SU-DHL-6 (cell line): Measurements from ENCODE around the gene TMEM88.

Experiments used
- H2AFZ ChIP-seq: fragments of 200-600 bp; sonication (generic); 2 replicates; pipeline ENCODE4 v1.6.1; 2014; ENCODE audit warnings: low read depth, mild to moderate bottlenecking, moderate library complexity, mixed read lengths, antibody characterized with exemption, low read length; ENCODE audit not compliant: severe bottlenecking
- H3F3A ChIP-seq: fragments of 200-600 bp; shearing (Covaris generic); 2 replicates; pipeline ENCODE4 v1.6.0; 2016; ENCODE audit warnings: antibody characterized with exemption, mild to moderate bottlenecking; ENCODE audit not compliant: insufficient read depth
- H3K27ac ChIP-seq: fragments of 200-600 bp; sonication (generic); 2 replicates; pipeline ENCODE4 v1.5.1; 2016; ENCODE audit warnings: low read depth, mild to moderate bottlenecking, low read length, moderate library complexity, mixed read lengths
- H3K27me3 ChIP-seq: fragments of 200-600 bp; sonication (generic), shearing (Covaris generic); 2 replicates; pipeline ENCODE4 v1.6.0; 2014; ENCODE audit warnings: mild to moderate bottlenecking, low read length
- H3K36me3 ChIP-seq: fragments of 200-600 bp; sonication (generic); 2 replicates; pipeline ENCODE4 v1.6.1; 2014; ENCODE audit warnings: mild to moderate bottlenecking, low read length, mixed read lengths
- H3K4me2 ChIP-seq: fragments of 300-600, 200-600 bp; shearing (Covaris generic), sonication (generic); 2 replicates; pipeline ENCODE4 v1.6.0; 2014; ENCODE audit warnings: low read length, low read depth, mild to moderate bottlenecking; ENCODE audit not compliant: poor library complexity, severe bottlenecking
- H3K4me3 ChIP-seq: fragments of 200-600 bp; sonication (generic); 2 replicates; pipeline ENCODE4 v1.5.1; 2014; ENCODE audit warnings: antibody characterized with exemption, low read length, mild to moderate bottlenecking, mixed read lengths; ENCODE audit not compliant: insufficient read depth, poor library complexity, severe bottlenecking
- H3K79me2 ChIP-seq: fragments of 200-600 bp; sonication (generic); 2 replicates; pipeline ENCODE4 v1.6.1; 2014; ENCODE audit warnings: mild to moderate bottlenecking, low read length, moderate library complexity; ENCODE audit not compliant: insufficient read depth
- H3K9ac ChIP-seq: fragments of 200-600 bp; sonication (generic); 2 replicates; pipeline ENCODE4 v1.7.0; 2014; ENCODE audit warnings: mild to moderate bottlenecking, low read length
- H3K9me2 ChIP-seq: fragments of 200-600 bp; sonication (generic); replicated peaks from 2 replicates; pipeline ENCODE4 v1.6.1; 2014; ENCODE audit warnings: low read length; ENCODE audit not compliant: insufficient read depth
- H3K9me3 ChIP-seq: fragments of 200-600 bp; sonication (generic); 2 replicates; pipeline ENCODE4 v1.6.1; 2014; ENCODE audit warnings: low read length, mixed read lengths; ENCODE audit not compliant: insufficient read depth
- H4K20me1 ChIP-seq: fragments of 200-600 bp; sonication (generic); 2 replicates; pipeline ENCODE4 v1.6.1; 2014; ENCODE audit warnings: low read depth, mild to moderate bottlenecking, antibody characterized with exemption, low read length, moderate library complexity, mixed read lengths
- EZH2phosphoT487 ChIP-seq: fragments of 200-600 bp; sonication (generic), shearing (Covaris generic); conservative IDR thresholded peaks from 2 replicates; pipeline ENCODE4 v1.6.1; 2018; ENCODE audit warnings: mild to moderate bottlenecking, antibody characterized with exemption, low read length, moderate library complexity, mixed read lengths
- TF ChIP-seq, protein P1 (sequence below): fragments of 200-600 bp; sonication (generic); IDR thresholded peaks from one replicate; pipeline ENCODE4 v1.5.1; 2017; ENCODE audit warnings: antibody characterized with exemption, mild to moderate bottlenecking, low read length, moderate library complexity; ENCODE audit not compliant: insufficient read depth, poor library complexity, severe bottlenecking

Gene TMEM88

GRCh38 chr17:7882068-7882467 lies 27.2 kb downstream of the TMEM88 start:
- peak overlapping the region; percentile 96 for H3K4me2 ChIP-seq
- no peaks in the 10 kb centered on the region for H4K20me1 ChIP-seq
- peaks cover 14% of the 10 kb centered on the region for H3K36me3 ChIP-seq
- H3K4me3 ChIP-seq: peak overlapping the region; percentile 32
- H3F3A ChIP-seq: peaks cover 54% of the 10 kb centered on the region
- no peaks in the 10 kb centered on the region for H3K9me3 ChIP-seq
- H3K79me2 ChIP-seq: peaks cover 25% of the 10 kb centered on the region
- H3K27me3 ChIP-seq: no peaks in the 10 kb centered on the region
- H3K27ac ChIP-seq: peak overlapping the region; percentile 85
- no peak for TF ChIP-seq EZH2phosphoT487
- TF ChIP-seq, protein P1, sequence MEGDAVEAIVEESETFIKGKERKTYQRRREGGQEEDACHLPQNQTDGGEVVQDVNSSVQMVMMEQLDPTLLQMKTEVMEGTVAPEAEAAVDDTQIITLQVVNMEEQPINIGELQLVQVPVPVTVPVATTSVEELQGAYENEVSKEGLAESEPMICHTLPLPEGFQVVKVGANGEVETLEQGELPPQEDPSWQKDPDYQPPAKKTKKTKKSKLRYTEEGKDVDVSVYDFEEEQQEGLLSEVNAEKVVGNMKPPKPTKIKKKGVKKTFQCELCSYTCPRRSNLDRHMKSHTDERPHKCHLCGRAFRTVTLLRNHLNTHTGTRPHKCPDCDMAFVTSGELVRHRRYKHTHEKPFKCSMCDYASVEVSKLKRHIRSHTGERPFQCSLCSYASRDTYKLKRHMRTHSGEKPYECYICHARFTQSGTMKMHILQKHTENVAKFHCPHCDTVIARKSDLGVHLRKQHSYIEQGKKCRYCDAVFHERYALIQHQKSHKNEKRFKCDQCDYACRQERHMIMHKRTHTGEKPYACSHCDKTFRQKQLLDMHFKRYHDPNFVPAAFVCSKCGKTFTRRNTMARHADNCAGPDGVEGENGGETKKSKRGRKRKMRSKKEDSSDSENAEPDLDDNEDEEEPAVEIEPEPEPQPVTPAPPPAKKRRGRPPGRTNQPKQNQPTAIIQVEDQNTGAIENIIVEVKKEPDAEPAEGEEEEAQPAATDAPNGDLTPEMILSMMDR: no peak
- no peaks in the 10 kb centered on the region for H3K9me2 ChIP-seq
- H3K9ac ChIP-seq: peak overlapping the region; percentile 57
- H2AFZ ChIP-seq: no peak overlapping the region

DNA sequence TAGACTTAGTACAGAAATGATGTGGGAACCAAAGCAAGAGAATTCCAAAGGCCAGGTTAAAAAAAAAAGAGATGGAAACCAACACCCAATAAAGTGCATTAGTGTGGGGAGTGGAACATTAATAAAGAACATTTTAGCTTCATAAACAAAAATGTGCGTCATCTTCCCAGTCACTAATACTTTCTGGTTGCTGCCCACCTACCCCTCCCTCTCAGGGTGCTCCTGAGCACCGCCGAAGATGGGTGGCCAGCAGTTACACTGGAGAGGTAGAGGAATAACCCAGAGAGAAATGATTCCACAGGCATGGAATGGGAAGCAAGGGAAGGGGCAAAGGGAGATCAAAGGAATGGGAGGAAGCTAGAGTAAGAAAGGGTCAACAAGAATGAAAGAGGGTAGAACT lies 27.8 kb downstream of the TMEM88 start:
- H3K4me2 ChIP-seq: peak overlapping the region; percentile 96
- no peak for TF ChIP-seq EZH2phosphoT487
- TF ChIP-seq, protein P1: no peak
- no peaks in the 10 kb centered on the region for H4K20me1 ChIP-seq
- H3K9me2 ChIP-seq: no peaks in the 10 kb centered on the region
- H3K27me3 ChIP-seq: no peaks in the 10 kb centered on the region
- H3K9ac ChIP-seq: peak overlapping the region; percentile 57
- H3K36me3 ChIP-seq: peaks cover 10% of the 10 kb centered on the region
- no peaks in the 10 kb centered on the region for H3K9me3 ChIP-seq
- H3K27ac ChIP-seq: peak overlapping the region; percentile 85
- peak overlapping the region; percentile 32 for H3K4me3 ChIP-seq
- no peak overlapping the region for H2AFZ ChIP-seq
- H3K79me2 ChIP-seq: peaks cover 30% of the 10 kb centered on the region
- peaks cover 55% of the 10 kb centered on the region for H3F3A ChIP-seq

- peaks cover 5% of the 10 kb centered on the region; the same call in 1 of the 2 replicates for H3K36me3 ChIP-seq
- TF ChIP-seq EZH2phosphoT487: no peak
- TF ChIP-seq, protein P1: no peak
- H3K9me2 ChIP-seq: no peaks in the 10 kb centered on the region
- no peaks in the 10 kb centered on the region for H3K9me3 ChIP-seq
- H3F3A ChIP-seq: peaks cover 56% of the 10 kb centered on the region
- H3K4me3 ChIP-seq: peak overlapping the region; percentile 49
- H4K20me1 ChIP-seq: no peaks in the 10 kb centered on the region
- H3K79me2 ChIP-seq: peaks cover 43% of the 10 kb centered on the region
- H3K27ac ChIP-seq: peak overlapping the region; percentile 85
- peak overlapping the region; percentile 96 for H3K4me2 ChIP-seq
- H3K9ac ChIP-seq: peak overlapping the region; percentile 57
- no peak overlapping the region for H2AFZ ChIP-seq
- no peaks in the 10 kb centered on the region for H3K27me3 ChIP-seq
These were observed 29.0 kb downstream of the TMEM88 start for GRCh38 chr17:7883781-7884386.
